ENCODE data around the gene PDX1.
A peak's percentile ranks its signal among the peaks of the same experiment; 100 is the strongest.
"Not testable (repeated sequence)": the region's sequence is repeated elsewhere in the genome, so short reads cannot be mapped to it uniquely, and the experiment has no call there.

Gene PDX1

DNA sequence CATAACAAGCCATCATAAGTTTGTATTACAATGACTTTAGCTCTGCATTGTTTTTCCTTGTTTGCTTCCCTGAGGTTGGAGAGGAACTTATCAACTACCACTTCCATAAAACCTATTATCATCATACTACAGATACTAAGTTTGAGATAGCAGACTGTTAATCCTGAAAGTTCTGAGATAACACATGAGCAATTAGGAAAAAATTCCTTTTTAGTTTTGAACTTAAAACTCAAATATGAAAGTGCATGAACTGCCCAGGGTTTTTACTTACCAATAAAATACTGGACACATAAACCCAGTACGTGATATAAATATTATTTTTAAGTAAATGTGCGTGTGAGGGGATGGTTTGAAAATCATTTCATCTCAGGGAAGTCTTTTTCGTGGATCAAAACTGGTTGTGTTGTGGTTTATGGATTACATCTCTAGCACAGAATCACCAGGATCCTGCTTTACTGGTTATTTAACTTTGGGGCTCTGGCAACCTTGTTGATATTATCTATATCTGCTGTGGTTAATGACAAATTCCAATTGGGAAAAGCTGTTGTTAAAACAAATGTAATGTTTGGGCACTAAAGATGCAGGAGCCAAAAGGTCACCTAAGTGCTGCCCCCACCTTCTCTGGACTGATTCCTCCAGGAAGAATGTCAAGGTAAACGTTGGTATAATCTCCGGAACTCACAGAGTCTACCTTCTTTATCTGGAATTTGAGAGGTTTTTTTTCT is 36.9 kb downstream of the PDX1 start:
- DNase-seq = no peak

- no peak for DNase-seq
These were observed 40.2 kb downstream of the PDX1 start for GRCh38 chr13:27959976-27960361.

- DNase-seq = peak; percentile 10
These were observed 40.8 kb downstream of the PDX1 start for GRCh38 chr13:27960362-27961226.

GRCh38 chr13:27961227-27962085 is 41.7 kb downstream of the PDX1 start:
- DNase-seq = no peak

- DNase-seq = no peak
These were observed 42.5 kb downstream of the PDX1 start for GRCh38 chr13:27962128-27962841.

GRCh38 chr13:27962982-27963381 is 43.2 kb downstream of the PDX1 start:
- no peak for DNase-seq

GRCh38 chr13:27963491-27963890 is 43.7 kb downstream of the PDX1 start:
- no peak for DNase-seq

GRCh38 chr13:27964206-27964605 is 44.4 kb downstream of the PDX1 start:
- DNase-seq = not testable (repeated sequence)

GRCh38 chr13:27964741-27965323 is 45.0 kb downstream of the PDX1 start:
- DNase-seq = no peak

DNA sequence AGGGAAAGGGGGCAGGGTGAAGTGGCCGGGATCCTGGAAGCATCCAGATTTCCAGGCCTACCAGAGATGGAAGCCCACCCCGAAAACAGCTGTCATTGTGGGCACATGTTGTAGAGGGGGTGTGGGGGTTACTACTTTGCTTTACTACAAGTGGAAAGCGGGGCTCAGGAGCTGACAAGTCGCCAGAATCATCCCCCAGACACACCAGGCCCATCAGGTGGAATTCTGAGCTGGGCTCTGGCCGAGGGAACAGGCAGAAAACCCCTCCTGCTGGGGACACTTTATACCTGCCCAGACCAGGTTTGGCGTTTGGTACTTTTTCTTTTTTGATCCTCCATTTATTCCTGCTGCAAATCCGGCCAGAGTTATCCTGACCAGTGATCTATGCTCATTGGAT is 45.5 kb downstream of the PDX1 start:
- DNase-seq = no peak

DNA sequence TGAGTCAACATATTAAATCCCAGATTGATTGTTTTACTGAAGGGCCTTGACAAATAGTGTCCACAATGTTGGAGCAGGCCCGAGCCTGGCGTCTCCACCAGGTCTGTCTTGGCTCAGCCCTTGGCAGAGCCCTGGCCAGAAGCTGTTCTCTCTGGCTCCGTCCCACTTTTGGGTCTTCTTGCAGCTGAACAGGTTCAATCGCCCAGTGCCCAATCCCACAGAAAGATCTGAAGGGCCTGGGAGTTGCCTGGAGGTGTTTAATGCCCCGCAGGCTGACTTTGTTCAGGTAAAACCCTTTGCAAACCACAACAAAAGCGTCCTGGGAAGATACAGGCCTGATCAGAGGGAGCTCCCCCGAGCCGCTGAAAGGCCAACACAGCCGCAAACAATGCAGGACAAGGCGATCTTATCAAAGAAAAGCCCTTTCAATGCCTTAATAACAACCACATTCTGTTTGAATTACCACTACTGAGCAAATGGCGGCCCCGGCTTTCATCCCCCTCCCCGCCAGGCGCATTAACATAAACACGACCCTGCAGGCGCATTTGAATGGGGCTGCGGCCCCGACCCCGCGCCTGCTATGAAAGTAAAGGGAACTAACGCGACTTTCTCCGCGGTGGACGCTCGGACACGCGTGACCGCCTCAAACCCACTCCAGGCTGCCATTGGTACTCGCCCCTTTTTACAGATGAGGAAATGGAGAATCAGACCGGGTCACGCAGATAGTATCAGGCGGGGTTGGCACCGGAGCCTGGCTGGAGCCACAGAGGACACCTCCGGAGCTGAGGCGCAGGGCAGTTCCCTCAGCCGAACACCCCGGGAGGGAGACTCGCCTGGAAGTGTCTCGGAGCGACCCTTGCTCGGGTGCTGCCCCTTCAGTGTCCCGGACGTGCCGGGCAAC is 46.2 kb downstream of the PDX1 start:
- no peak for DNase-seq

DNA sequence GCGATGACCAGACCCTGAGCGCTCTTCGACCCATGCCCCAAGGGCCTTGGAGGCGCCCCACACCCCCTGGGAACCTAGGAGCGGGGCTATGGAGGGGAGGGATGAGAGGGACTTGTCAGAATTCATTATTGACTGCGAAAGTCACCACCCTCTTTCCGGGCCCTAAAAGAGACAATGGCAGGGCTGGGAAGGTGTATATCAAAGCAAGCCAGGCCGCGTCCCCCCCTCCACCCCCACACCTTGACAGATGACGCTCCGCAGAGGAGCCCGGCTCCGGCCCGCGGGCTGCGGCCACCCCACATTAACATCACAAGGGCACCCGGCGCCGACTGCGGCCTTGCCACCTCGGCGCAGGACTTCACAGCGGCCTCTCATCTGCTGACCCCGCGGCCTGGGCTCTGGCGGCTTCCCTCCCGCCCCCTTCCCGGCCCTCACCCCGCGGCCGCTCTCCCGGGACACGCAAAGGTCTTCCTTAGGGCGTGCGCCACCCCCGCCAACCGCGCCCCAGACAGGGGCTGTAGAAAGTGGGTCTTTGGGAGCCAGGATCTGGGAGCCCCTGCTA is 46.9 kb downstream of the PDX1 start:
- DNase-seq = no peak

- DNase-seq = no peak
These were observed 47.5 kb downstream of the PDX1 start for GRCh38 chr13:27967203-27967735.

GRCh38 chr13:27967736-27968315 is 48.0 kb downstream of the PDX1 start:
- no peak for DNase-seq

- no peak for DNase-seq
These were observed 48.7 kb downstream of the PDX1 start for GRCh38 chr13:27968316-27969081.

DNA sequence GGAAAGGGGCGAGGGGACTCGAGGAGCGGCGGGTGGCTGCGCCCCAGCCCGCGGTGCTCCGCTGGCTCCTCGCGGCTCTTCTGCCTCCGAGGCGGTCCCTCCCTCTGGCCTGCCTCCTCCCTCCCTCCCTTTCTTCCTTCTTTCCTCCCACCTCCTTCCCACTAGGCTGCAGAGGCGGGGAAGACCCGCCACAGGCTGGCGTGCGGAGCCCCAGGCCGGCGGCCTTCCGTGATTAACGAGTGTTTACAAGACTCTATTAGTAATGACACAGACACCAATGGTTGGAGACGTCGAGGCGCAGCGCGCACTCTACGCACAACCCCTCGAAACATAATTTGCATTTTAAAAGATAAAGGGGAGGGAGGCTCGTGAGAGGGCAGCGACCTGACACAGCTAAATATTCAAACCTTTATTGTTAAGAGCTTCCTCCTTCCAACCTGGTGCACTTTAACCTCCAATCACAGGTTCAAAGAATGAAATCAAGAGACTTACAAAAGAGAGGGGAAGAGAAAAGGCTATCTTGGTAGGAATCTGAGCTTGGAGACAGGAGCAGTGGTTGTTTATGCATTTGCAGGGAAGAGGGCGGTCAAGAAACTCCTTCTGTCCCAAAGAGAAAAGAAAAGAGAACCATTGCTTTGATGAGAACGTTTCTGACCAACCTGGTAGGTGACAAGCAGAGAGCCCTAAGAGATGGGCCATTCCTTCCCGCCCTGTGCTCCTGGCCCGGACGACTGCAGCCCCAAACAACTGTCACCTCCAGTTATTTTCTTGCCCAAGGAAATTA is 49.5 kb downstream of the PDX1 start, which contains the start of gene CDX2:
Gene CDX2 (minus strand): TSS at position 234 of the 784 bp plus-strand sequence. CDS start 309 bp downstream, outside the sequence.
- no peak for DNase-seq

DNA sequence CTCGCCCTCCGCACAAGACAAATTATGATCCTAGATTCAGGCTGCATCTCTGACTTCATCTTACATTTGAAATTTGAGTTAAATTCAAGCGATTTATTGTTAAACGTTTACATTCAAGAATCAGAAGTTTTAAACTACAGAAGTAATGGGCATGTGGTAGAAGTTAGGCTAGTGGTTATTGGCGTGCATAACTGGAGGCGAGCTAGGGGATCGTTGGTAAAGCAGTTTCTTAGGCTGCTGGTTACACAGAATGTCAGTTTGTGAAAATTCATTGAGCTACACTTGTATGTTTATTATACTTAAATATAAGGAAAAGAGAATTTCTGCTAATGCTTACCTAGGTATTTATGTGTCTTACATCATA is 50.0 kb downstream of the PDX1 start:
- no peak for DNase-seq

All from NCI-H1436 (cell line).